ENCODE results near the gene SFXN1. TPM values are rescaled to one million over a fixed set of nuclear protein-coding genes. Genes with fewer than 3 reads are reported as not detected.
A peak's percentile ranks its signal among the peaks of the same experiment; 100 is the strongest.

SFXN1 gene
- total and polyA plus RNA-seq, 9 of the 15 experiments (the other 6 are each of a cell fraction or from before 2014, with no cell fraction given) = 31.8 to 261 (median 113) TPM

DNA sequence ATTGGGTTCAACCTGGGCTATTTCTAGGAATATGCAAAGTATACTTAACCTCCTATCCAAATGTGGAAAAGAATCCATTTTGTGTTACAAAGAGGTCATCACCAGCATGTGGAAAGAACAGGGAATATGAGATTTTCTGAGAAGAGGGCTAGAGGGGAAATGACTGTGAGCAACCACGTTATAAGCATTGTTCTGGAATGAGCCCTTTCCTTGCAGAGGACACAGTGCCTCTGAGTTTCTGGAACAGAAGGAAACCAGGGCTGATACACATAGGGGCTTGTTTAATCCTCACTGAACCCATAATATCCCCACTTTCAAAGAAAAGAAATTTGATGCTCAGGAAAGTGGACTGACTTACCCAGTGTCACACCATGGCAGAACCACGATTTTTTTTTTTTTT, 53.0 kb downstream of the SFXN1 start (continued):
- TF ChIP-seq, protein P1, sequence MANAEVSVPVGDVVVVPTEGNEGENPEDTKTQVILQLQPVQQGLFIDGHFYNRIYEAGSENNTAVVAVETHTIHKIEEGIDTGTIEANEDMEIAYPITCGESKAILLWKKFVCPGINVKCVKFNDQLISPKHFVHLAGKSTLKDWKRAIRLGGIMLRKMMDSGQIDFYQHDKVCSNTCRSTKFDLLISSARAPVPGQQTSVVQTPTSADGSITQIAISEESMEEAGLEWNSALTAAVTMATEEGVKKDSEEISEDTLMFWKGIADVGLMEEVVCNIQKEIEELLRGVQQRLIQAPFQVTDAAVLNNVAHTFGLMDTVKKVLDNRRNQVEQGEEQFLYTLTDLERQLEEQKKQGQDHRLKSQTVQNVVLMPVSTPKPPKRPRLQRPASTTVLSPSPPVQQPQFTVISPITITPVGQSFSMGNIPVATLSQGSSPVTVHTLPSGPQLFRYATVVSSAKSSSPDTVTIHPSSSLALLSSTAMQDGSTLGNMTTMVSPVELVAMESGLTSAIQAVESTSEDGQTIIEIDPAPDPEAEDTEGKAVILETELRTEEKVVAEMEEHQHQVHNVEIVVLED (CRISPR knock-in tag; IDR thresholded peaks at IDR 0.05) = no peak
- TF ChIP-seq XRCC4 (IDR thresholded peaks at IDR 0.05; ENCODE audit: extremely low read depth, insufficient read depth, insufficient read length) = no peak
- TF ChIP-seq U2AF1 (optimal IDR thresholded peaks at IDR 0.05; ENCODE audit: low read depth, low read length) = no peak

DNA sequence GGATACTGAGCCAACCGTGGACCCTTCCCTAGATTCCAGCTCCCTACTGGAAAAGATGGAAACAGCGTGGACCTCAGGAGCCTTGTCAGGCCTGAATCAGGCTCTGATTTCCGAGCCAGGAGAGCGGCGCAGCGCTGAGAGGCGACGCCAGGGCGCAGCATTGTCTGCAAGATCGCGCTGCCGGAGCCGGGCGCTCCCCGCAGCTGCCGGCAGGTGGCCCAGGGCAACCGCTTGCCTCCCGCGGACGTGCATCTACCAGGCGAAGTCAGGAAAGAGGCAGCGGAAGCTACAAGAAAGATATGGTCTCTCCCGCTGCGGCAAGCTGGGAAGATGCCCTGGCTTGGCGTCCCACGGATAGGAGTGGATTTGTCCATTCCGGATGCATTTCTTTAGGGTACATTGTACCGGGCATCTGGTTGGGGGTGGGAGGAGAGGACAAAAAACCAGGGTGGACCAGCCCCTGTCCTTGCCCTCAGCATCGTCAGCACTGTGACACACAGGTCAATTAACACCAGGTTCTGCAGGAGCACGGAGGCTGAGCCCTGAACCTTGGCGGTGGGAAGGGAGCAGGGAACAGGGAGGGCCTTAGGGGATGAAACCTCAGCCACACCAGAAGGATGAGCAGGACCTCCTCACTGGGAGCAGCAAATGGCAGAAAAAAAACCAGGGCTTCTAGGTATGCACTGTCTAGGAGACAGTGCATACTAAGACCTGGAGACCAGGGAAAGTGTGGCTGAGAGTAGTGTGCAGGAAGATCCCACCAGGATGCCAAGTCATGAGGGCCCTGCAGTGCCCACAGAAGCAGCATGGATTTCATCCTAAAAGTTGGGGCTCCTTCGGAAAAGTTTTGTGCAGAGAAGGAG, 55.9 kb downstream of the SFXN1 start:
- H3K27me3 ChIP-seq (ENCODE audit: control insufficient read depth in 2 of 2, insufficient read depth in 2 of 2, low read length in 2 of 2) = peaks cover 0 to 2% of the 10 kb centered on the region in 2 experiments; a peak in 1 of 5 replicates
- FAIRE-seq (peak; percentile 77), ATAC-seq (peak; percentile 99), DNase-seq (ENCODE audit: extremely low read depth in 1 of 4, low spot score in 3 of 4) (peak; percentile 74 to 84 (median 77))
- in situ Hi-C loops (cut with MboI) = no loop called here
- H3K9me1 ChIP-seq (ENCODE audit: control insufficient read depth, insufficient read depth, low read length) = peaks cover 3% of the 10 kb centered on the region
- no peaks in the 10 kb centered on the region for H3K79me2 ChIP-seq (ENCODE audit: control insufficient read depth, insufficient read depth, low read length)
- WGBS (ENCODE audit: insufficient coverage, low coverage, missing lambda C conversion rate) = 3% methylated on average over 30 of the region's 32 CpGs
- no peak overlapping the region for H3K4me3 ChIP-seq
- ChIA-PET CTCF (ENCODE audit: low intra/inter-chr PET ratio) (interaction anchor here (0.6 to 2.7 kb wide), 7 partner anchors 26 to 338 kb away, joined by 3 to 39 read pairs (median 12); no protein-coding TSS in a partner anchor), POLR2A (interaction anchor here (0.9 kb wide), 1 partner anchor 184 kb away, joined by 4 read pairs; no protein-coding TSS in a partner anchor)
- BruUV-seq (replicated peaks) = no TSS peak
- intact Hi-C loops (cut with micrococcal nuclease) = loop anchor here (1.0 to 10.0 kb wide), 5 partner anchors 34 to 340 kb away; partner anchors contain the start of gene CPLX2
- peaks cover 9% of the 10 kb centered on the region; the same call in 1 of the 2 replicates for H4K20me1 ChIP-seq (replicated peaks; ENCODE audit: control insufficient read depth, insufficient read depth, low read length)
- H3K36me3 ChIP-seq (ENCODE audit: control insufficient read depth, insufficient read depth, low read length) = peaks cover 13% of the 10 kb centered on the region; the same call in 1 of the 3 replicates
- no peaks in the 10 kb centered on the region for H3K9me3 ChIP-seq (replicated peaks; ENCODE audit: control insufficient read depth, insufficient read depth, low read depth, low read length)
- H3K27ac ChIP-seq (ENCODE audit: extremely low read depth, low read depth, low read length) = no peak overlapping the region
- H3K4me1 ChIP-seq (replicated peaks in 1 of 2; ENCODE audit: control insufficient read depth in 2 of 2, insufficient read depth in 2 of 2, low read length in 2 of 2) = peaks cover 0 to 5% of the 10 kb centered on the region in 2 experiments; a peak in 3 of 5 replicates
- no peak overlapping the region for H2AFZ ChIP-seq (ENCODE audit: low read depth, low read length)
- H3K9ac ChIP-seq (ENCODE audit: insufficient read depth in 1 of 2, low read depth in 2 of 2, low read length in 2 of 2) = no peak overlapping the region
- no peak overlapping the region for H3K4me2 ChIP-seq (ENCODE audit: insufficient read depth, low read length)
- TF ChIP-seq, protein P2, sequence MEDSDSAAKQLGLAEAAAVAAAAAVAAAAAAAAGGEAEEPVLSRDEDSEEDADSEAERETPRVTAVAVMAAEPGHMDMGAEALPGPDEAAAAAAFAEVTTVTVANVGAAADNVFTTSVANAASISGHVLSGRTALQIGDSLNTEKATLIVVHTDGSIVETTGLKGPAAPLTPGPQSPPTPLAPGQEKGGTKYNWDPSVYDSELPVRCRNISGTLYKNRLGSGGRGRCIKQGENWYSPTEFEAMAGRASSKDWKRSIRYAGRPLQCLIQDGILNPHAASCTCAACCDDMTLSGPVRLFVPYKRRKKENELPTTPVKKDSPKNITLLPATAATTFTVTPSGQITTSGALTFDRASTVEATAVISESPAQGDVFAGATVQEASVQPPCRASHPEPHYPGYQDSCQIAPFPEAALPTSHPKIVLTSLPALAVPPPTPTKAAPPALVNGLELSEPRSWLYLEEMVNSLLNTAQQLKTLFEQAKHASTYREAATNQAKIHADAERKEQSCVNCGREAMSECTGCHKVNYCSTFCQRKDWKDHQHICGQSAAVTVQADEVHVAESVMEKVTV (CRISPR knock-in tag; IDR thresholded peaks at IDR 0.05) = peak; percentile 98
- TF ChIP-seq SMAD3 (CRISPR knock-in tag; conservative IDR thresholded peaks at IDR 0.05) = no peak
- TF ChIP-seq, protein P3, sequence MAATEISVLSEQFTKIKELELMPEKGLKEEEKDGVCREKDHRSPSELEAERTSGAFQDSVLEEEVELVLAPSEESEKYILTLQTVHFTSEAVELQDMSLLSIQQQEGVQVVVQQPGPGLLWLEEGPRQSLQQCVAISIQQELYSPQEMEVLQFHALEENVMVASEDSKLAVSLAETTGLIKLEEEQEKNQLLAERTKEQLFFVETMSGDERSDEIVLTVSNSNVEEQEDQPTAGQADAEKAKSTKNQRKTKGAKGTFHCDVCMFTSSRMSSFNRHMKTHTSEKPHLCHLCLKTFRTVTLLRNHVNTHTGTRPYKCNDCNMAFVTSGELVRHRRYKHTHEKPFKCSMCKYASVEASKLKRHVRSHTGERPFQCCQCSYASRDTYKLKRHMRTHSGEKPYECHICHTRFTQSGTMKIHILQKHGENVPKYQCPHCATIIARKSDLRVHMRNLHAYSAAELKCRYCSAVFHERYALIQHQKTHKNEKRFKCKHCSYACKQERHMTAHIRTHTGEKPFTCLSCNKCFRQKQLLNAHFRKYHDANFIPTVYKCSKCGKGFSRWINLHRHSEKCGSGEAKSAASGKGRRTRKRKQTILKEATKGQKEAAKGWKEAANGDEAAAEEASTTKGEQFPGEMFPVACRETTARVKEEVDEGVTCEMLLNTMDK (IDR thresholded peaks at IDR 0.05; ENCODE audit: borderline replicate concordance, insufficient read depth, low read depth, low read length, poor library complexity, severe bottlenecking) = peak; percentile 34
- no peak for TF ChIP-seq HNRNPLL (IDR thresholded peaks at IDR 0.05; ENCODE audit: low read depth, low read length, poor library complexity, severe bottlenecking)
- TF ChIP-seq TCF3 (CRISPR knock-in tag; IDR thresholded peaks at IDR 0.05) = no peak
- TF ChIP-seq, protein P4, sequence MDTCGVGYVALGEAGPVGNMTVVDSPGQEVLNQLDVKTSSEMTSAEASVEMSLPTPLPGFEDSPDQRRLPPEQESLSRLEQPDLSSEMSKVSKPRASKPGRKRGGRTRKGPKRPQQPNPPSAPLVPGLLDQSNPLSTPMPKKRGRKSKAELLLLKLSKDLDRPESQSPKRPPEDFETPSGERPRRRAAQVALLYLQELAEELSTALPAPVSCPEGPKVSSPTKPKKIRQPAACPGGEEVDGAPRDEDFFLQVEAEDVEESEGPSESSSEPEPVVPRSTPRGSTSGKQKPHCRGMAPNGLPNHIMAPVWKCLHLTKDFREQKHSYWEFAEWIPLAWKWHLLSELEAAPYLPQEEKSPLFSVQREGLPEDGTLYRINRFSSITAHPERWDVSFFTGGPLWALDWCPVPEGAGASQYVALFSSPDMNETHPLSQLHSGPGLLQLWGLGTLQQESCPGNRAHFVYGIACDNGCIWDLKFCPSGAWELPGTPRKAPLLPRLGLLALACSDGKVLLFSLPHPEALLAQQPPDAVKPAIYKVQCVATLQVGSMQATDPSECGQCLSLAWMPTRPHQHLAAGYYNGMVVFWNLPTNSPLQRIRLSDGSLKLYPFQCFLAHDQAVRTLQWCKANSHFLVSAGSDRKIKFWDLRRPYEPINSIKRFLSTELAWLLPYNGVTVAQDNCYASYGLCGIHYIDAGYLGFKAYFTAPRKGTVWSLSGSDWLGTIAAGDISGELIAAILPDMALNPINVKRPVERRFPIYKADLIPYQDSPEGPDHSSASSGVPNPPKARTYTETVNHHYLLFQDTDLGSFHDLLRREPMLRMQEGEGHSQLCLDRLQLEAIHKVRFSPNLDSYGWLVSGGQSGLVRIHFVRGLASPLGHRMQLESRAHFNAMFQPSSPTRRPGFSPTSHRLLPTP (IDR thresholded peaks at IDR 0.05; ENCODE audit: borderline replicate concordance, extremely low read depth, insufficient read length) = no peak

All from K562 (cell line).